NB4 (cell line): ENCODE results near the gene RBM7.

Source experiments
- MYC ChIP-seq: IDR thresholded peaks from 2 replicates; pipeline ENCODE4 v1.6.1; 2011; ENCODE audit warnings: low read depth, low read length
- POLR2A ChIP-seq: IDR thresholded peaks from 2 replicates; pipeline ENCODE4 v1.6.1; 2011; ENCODE audit warnings: mild to moderate bottlenecking; ENCODE audit not compliant: insufficient read length; ENCODE audit errors: extremely low read depth
- TF ChIP-seq, protein P1 (sequence below): IDR thresholded peaks from 2 replicates; pipeline ENCODE4 v1.6.1; 2011; ENCODE audit warnings: low read depth, low read length
- TF ChIP-seq, protein P2 (sequence below): IDR thresholded peaks from one replicate; pipeline ENCODE4 v1.5.1; 2012; ENCODE audit warnings: low read depth, low read length

DNA sequence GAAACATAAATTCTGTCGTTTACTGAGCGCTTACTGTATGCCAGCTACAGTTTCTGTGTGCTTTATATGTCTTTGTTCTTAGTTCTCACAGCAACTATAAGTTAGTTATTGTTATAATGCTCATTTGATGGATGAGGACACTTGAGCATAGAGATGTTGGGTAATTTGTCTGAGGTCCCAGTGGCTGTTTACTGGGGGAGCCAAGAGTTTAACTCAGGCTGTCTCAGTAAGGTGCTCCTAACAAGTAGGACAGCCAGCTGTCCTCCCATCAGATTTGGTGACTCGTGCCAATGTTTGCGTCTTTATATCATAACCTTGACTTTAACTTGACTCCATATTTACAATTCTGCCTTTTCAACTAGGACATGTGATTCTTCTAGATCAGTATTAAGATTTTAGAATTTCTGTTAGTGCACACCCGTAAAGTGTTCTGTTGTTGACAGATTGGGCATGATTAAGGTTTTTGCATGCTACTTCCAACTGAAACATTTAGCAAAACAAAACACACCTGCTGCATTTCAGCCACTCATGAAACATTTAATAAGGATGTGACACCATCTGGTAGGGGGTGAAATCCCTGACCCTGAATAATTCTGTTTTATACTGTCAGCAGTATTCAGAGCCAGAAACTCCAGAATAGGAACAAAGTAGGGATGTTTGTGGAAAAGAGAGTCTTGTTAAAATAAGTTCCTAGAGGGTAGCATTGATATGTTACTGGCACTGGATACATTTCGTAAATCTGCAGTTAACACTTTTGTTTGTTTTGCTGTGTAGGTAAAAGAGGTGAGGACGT is 40.7 kb downstream of the RBM7 start:
- TF ChIP-seq, protein P1, sequence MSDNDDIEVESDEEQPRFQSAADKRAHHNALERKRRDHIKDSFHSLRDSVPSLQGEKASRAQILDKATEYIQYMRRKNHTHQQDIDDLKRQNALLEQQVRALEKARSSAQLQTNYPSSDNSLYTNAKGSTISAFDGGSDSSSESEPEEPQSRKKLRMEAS, result no peak
- TF ChIP-seq POLR2A, result no peak
- TF ChIP-seq, protein P2, sequence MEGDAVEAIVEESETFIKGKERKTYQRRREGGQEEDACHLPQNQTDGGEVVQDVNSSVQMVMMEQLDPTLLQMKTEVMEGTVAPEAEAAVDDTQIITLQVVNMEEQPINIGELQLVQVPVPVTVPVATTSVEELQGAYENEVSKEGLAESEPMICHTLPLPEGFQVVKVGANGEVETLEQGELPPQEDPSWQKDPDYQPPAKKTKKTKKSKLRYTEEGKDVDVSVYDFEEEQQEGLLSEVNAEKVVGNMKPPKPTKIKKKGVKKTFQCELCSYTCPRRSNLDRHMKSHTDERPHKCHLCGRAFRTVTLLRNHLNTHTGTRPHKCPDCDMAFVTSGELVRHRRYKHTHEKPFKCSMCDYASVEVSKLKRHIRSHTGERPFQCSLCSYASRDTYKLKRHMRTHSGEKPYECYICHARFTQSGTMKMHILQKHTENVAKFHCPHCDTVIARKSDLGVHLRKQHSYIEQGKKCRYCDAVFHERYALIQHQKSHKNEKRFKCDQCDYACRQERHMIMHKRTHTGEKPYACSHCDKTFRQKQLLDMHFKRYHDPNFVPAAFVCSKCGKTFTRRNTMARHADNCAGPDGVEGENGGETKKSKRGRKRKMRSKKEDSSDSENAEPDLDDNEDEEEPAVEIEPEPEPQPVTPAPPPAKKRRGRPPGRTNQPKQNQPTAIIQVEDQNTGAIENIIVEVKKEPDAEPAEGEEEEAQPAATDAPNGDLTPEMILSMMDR, result no peak
- no peak for TF ChIP-seq MYC
